OCI-LY1 (cell line): ENCODE data around the gene BLM.

ENCODE experiments used
- H2AFZ ChIP-seq: fragments of 200-600 bp; sonication (generic), shearing (Covaris generic); 2 replicates; pipeline ENCODE4 v1.6.0; 2014; ENCODE audit warnings: antibody characterized with exemption, mild to moderate bottlenecking, low read length
- H3F3A ChIP-seq: fragments of 200-600 bp; sonication (generic), shearing (Covaris generic); 2 replicates; pipeline ENCODE4 v1.6.0; 2014; ENCODE audit warnings: mild to moderate bottlenecking, antibody characterized with exemption, low read length, moderate library complexity; ENCODE audit not compliant: insufficient read depth
- H3K27ac ChIP-seq: fragments of 200-600 bp; sonication (generic); 2 replicates; pipeline ENCODE4 v1.5.1; 2014; ENCODE audit warnings: low read length, mixed run types, mild to moderate bottlenecking, low read depth; ENCODE audit not compliant: poor library complexity, severe bottlenecking
- H3K27me3 ChIP-seq: fragments of 200-600 bp; sonication (generic); 2 replicates; pipeline ENCODE4 v1.6.0; 2014; ENCODE audit warnings: antibody characterized with exemption, mild to moderate bottlenecking, low read length, moderate library complexity; ENCODE audit not compliant: insufficient read depth
- H3K36me3 ChIP-seq: fragments of 200-600 bp; sonication (generic); 2 replicates; pipeline ENCODE4 v1.6.1; 2014; ENCODE audit warnings: mild to moderate bottlenecking, antibody characterized with exemption, low read length, moderate library complexity, mixed read lengths; ENCODE audit not compliant: insufficient read depth
- H3K4me1 ChIP-seq: fragments of 200-600 bp; sonication (generic); 2 replicates; pipeline ENCODE4 v1.5.1; 2014; ENCODE audit warnings: mild to moderate bottlenecking, low read length, moderate library complexity; ENCODE audit not compliant: insufficient read depth, severe bottlenecking
- H3K4me2 ChIP-seq: fragments of 200-600 bp; sonication (generic), shearing (Covaris generic); 2 replicates; pipeline ENCODE4 v1.6.1; 2014; ENCODE audit warnings: low read length
- H3K4me3 ChIP-seq: fragments of 200-600 bp; sonication (generic); 2 replicates; pipeline ENCODE4 v1.5.1; 2014; ENCODE audit warnings: low read length, low read depth, mild to moderate bottlenecking, mixed read lengths; ENCODE audit not compliant: poor library complexity, severe bottlenecking
- H3K79me2 ChIP-seq: fragments of 200-600 bp; shearing (Covaris generic); 2 replicates; pipeline ENCODE4 v1.6.1; 2016; ENCODE audit warnings: mixed run types, low read length, mixed read lengths; ENCODE audit not compliant: insufficient read depth
- H3K9ac ChIP-seq: fragments of 200-600 bp; sonication (generic), shearing (Covaris generic); 2 replicates; pipeline ENCODE4 v1.6.1; 2014; ENCODE audit warnings: mild to moderate bottlenecking, low read length, mixed read lengths
- H3K9me2 ChIP-seq: fragments of 200-600 bp; sonication (generic), shearing (Covaris generic); 2 replicates; pipeline ENCODE4 v1.6.1; 2014; ENCODE audit warnings: low read depth, mild to moderate bottlenecking, low read length, mixed read lengths
- H3K9me3 ChIP-seq: fragments of 200-600 bp; shearing (Covaris generic); 2 replicates; pipeline ENCODE4 v1.6.1; 2014; ENCODE audit warnings: low read length, mixed read lengths
- H4K20me1 ChIP-seq: fragments of 200-600 bp; sonication (generic), shearing (Covaris generic); 2 replicates; pipeline ENCODE4 v1.6.0; 2016; ENCODE audit warnings: mild to moderate bottlenecking, low read length; ENCODE audit not compliant: insufficient read depth
- EZH2 ChIP-seq: fragments of 200-600 bp; sonication (generic), shearing (Covaris generic); IDR thresholded peaks from 2 replicates; pipeline ENCODE4 v1.8.0; 2017; ENCODE audit warnings: borderline replicate concordance, mixed run types, mild to moderate bottlenecking, antibody characterized with exemption, low read length, moderate library complexity, mixed read lengths
- TF ChIP-seq, protein P1 (sequence below): fragments of 200-600 bp; sonication (generic), shearing (Covaris generic); IDR thresholded peaks from 2 replicates; pipeline ENCODE4 v1.5.1; 2017; ENCODE audit warnings: mild to moderate bottlenecking, antibody characterized with exemption, low read length, moderate library complexity, mixed read lengths

The BLM gene

GRCh38 chr15:90679959-90680358 is 37.2 kb upstream of the BLM start:
- no peaks in the 10 kb centered on the region for H3K9me2 ChIP-seq
- no peaks in the 10 kb centered on the region for H3K4me1 ChIP-seq
- no peaks in the 10 kb centered on the region for H3K79me2 ChIP-seq
- no peak overlapping the region for H3K4me2 ChIP-seq
- H3K9ac ChIP-seq, result no peak overlapping the region
- H3K36me3 ChIP-seq, result no peaks in the 10 kb centered on the region
- H4K20me1 ChIP-seq, result no peaks in the 10 kb centered on the region
- H3K27ac ChIP-seq, result no peak overlapping the region
- H2AFZ ChIP-seq, result no peak overlapping the region
- TF ChIP-seq, protein P1, sequence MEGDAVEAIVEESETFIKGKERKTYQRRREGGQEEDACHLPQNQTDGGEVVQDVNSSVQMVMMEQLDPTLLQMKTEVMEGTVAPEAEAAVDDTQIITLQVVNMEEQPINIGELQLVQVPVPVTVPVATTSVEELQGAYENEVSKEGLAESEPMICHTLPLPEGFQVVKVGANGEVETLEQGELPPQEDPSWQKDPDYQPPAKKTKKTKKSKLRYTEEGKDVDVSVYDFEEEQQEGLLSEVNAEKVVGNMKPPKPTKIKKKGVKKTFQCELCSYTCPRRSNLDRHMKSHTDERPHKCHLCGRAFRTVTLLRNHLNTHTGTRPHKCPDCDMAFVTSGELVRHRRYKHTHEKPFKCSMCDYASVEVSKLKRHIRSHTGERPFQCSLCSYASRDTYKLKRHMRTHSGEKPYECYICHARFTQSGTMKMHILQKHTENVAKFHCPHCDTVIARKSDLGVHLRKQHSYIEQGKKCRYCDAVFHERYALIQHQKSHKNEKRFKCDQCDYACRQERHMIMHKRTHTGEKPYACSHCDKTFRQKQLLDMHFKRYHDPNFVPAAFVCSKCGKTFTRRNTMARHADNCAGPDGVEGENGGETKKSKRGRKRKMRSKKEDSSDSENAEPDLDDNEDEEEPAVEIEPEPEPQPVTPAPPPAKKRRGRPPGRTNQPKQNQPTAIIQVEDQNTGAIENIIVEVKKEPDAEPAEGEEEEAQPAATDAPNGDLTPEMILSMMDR, result no peak
- TF ChIP-seq EZH2, result no peak
- H3K4me3 ChIP-seq, result no peak overlapping the region
- no peaks in the 10 kb centered on the region for H3K9me3 ChIP-seq
- H3K27me3 ChIP-seq, result peaks cover 5% of the 10 kb centered on the region; the same call in 1 of the 2 replicates
- no peaks in the 10 kb centered on the region for H3F3A ChIP-seq

GRCh38 chr15:90680371-90680935 is 36.7 kb upstream of the BLM start:
- H4K20me1 ChIP-seq, result no peaks in the 10 kb centered on the region
- no peaks in the 10 kb centered on the region for H3K36me3 ChIP-seq
- no peaks in the 10 kb centered on the region for H3F3A ChIP-seq
- H3K4me2 ChIP-seq, result no peak overlapping the region
- peaks cover 5% of the 10 kb centered on the region; the same call in 1 of the 2 replicates for H3K27me3 ChIP-seq
- no peaks in the 10 kb centered on the region for H3K9me3 ChIP-seq
- no peak overlapping the region for H2AFZ ChIP-seq
- H3K4me3 ChIP-seq, result no peak overlapping the region
- no peaks in the 10 kb centered on the region for H3K9me2 ChIP-seq
- peaks cover 1% of the 10 kb centered on the region for H3K4me1 ChIP-seq
- no peak overlapping the region for H3K9ac ChIP-seq
- H3K79me2 ChIP-seq, result no peaks in the 10 kb centered on the region
- TF ChIP-seq EZH2, result no peak
- TF ChIP-seq, protein P1, result no peak
- no peak overlapping the region for H3K27ac ChIP-seq

DNA sequence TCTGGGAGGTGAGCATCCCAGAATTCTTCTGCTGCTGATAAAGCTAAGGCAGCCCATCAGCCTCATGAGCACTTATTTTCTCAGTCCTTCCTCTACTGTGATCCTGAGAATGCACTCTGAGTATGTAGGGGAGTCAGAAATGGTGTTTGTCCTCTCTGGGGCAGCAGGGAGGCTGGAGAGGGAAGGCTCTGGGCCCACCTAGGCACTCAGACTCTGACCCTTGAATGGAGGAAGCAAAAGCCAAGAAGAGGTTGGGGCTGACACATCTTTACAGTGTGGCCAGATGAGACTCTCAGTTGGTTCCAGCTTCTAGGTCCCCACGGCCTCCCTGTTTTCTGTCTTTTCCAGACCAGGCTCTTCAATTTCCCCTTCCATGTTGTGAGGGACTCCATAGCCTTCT is 36.1 kb upstream of the BLM start:
- Histone ChIP-seq H3K27ac (no peak overlapping the region), H3K4me2 (no peak overlapping the region), H3K27me3 (peaks cover 5% of the 10 kb centered on the region; the same call in 1 of the 2 replicates), H2AFZ (no peak overlapping the region), H3K36me3 (no peaks in the 10 kb centered on the region), H3K9me3 (no peaks in the 10 kb centered on the region), H3K9ac (no peak overlapping the region), H3K4me1 (peaks cover 8% of the 10 kb centered on the region), H3K9me2 (no peaks in the 10 kb centered on the region), H3K79me2 (no peaks in the 10 kb centered on the region), H4K20me1 (no peaks in the 10 kb centered on the region), H3F3A (no peaks in the 10 kb centered on the region), H3K4me3 (no peak overlapping the region)
- TF ChIP-seq, protein P1, result no peak
- no peak for TF ChIP-seq EZH2
